LNCaP clone FGC (cell line): ENCODE results near the gene KDM5C.

Experiments used
- DNase-seq: peaks from one replicate; pipeline ENCODE4 v3.0.0-alpha.2; 2011; ENCODE audit warnings: low read depth
- H3K4me3 ChIP-seq: 2 replicates; pipeline ENCODE4 v1.5.1; 2011; ENCODE audit warnings: mild to moderate bottlenecking, low read depth, low read length, control low read depth
- TF ChIP-seq, protein P1 (sequence below): IDR thresholded peaks from 2 replicates; pipeline ENCODE4 v1.5.1; 2012; ENCODE audit warnings: mild to moderate bottlenecking; ENCODE audit not compliant: control insufficient read depth, insufficient read depth; ENCODE audit errors: extremely low read depth

KDM5C gene

DNA sequence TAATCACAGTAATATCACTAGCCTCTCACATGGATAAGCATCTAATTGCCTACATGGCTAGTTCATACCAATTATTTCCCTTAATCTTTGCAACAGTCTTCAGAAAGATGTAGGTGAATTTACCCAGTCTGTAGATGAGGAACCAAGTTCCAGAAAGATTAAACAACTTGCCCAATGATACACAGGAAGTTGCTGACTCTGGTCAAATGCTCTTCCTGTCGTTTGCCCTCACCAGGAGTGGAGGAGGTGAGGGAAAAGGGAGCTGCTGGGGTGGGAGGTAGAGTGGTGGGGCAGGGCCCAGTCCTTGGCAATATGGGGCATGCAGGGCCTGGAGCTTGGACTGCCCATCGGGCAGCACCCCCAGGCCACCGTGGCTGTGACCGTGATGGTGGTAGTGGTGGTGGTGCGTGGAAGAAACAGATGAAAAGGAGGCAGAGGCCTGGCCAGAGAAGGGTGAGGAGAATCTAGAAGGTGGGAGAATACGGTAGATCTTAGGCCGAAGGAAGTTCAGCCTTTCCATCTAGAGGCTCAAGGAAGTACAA lies 2.3 kb upstream of the KDM5C start:
- TF ChIP-seq, protein P1, sequence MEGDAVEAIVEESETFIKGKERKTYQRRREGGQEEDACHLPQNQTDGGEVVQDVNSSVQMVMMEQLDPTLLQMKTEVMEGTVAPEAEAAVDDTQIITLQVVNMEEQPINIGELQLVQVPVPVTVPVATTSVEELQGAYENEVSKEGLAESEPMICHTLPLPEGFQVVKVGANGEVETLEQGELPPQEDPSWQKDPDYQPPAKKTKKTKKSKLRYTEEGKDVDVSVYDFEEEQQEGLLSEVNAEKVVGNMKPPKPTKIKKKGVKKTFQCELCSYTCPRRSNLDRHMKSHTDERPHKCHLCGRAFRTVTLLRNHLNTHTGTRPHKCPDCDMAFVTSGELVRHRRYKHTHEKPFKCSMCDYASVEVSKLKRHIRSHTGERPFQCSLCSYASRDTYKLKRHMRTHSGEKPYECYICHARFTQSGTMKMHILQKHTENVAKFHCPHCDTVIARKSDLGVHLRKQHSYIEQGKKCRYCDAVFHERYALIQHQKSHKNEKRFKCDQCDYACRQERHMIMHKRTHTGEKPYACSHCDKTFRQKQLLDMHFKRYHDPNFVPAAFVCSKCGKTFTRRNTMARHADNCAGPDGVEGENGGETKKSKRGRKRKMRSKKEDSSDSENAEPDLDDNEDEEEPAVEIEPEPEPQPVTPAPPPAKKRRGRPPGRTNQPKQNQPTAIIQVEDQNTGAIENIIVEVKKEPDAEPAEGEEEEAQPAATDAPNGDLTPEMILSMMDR = no peak
- DNase-seq = no peak
- H3K4me3 ChIP-seq = no peak overlapping the region

DNA sequence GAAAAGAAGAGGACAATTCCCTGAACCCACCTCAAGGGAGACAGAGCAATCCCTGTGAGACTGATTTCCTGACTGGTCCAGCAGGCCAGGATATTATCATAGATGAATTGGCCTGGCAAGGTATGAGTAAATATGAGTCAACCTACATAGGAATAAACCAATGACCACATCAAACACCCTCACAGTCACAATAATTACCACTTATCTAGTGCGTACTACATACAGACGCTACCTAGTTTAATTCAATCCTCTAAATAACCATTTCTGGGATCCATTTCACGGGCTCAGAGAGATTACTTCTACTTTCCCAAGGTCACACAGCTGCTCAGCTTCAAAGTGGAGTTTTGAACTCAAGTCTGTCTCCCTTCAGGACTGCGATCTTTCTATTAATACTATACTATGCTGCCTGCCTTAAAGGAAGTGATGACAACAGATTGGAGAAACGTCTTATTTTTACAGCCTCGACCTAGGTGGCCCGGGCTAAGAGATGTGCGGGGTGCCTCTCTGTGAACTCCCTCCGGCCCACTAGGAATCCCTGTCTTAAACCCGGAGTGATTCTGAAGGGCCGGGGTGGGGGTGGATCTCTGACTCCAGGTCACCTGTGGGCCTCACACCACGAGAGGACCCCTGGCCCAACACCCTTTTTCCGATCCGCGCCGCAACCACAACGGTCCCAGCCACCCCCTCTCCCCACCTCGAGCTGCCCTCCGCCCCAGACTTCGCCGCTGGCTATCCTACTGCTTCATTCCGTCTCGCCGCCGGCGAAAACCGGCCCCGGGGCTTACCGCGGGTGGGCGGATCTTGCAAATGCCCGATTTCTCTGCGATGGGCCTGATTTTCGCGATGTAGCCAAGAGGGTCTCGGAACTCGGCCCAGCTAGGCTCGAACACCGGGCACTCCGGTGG lies 800 bp downstream of the KDM5C start:
- peak overlapping the region; percentile 88 for H3K4me3 ChIP-seq

GRCh38 chrX:53223068-53223693 lies 1.8 kb downstream of the KDM5C start:
- H3K4me3 ChIP-seq = peak overlapping the region; percentile 88
- no peak for DNase-seq
- TF ChIP-seq, protein P1 = no peak

More for the DNA sequence above, 800 bp downstream of the KDM5C start:
- TF ChIP-seq, protein P1 = no peak
- no peak for DNase-seq

DNA sequence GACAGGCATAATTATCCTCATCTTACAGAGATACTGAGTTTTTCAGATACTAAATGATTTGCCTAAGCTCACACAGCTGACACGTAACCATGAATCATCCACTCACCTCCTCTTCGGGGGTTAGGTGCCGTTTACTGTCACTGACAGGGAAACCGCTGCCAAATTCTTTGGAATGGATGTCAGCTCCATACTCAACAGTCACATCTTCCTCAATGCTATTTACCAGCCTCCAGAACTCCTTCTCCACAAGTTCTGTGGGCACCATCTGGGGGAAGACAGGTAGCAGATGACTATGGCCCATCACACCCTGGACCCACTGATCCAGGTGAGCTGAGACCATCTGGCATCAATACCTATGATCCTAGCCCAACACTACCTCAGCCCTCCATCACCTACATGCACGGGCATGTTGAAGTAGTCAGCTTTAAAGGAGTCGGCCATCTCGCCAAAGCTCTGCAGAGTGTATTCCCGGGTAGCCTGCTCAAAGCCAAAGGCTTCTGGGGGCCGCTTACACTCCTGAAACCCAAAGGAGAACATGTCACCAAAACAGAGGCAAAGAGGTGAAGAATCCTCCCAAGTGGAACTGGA lies 13.5 kb downstream of the KDM5C start:
- H3K4me3 ChIP-seq = no peak overlapping the region
- no peak for DNase-seq
- TF ChIP-seq, protein P1 = no peak

GRCh38 chrX:53196678-53197077 lies 28.3 kb downstream of the KDM5C start:
- no peak overlapping the region for H3K4me3 ChIP-seq
- TF ChIP-seq, protein P1 = no peak
- DNase-seq = no peak

- no peak for DNase-seq
- TF ChIP-seq, protein P1 = no peak
- no peak overlapping the region for H3K4me3 ChIP-seq
These were observed 29.6 kb downstream of the KDM5C start for GRCh38 chrX:53195401-53195800.
